ENCODE results near the gene EEF1A1.

EEF1A1 gene

GRCh38 chr6:73505142-73505541 is 15.7 kb downstream of the EEF1A1 start:
- DNase-seq (ENCODE audit: low read depth): no peak

- no peak for DNase-seq (ENCODE audit: low read depth)
These were observed 16.7 kb downstream of the EEF1A1 start for GRCh38 chr6:73504160-73504559.

GRCh38 chr6:73503027-73503772 is 17.6 kb downstream of the EEF1A1 start:
- no peak for DNase-seq (ENCODE audit: low read depth)

GRCh38 chr6:73497915-73498314 is 22.9 kb downstream of the EEF1A1 start:
- DNase-seq (ENCODE audit: low read depth): no peak

- DNase-seq (ENCODE audit: low read depth): no peak
These were observed 29.5 kb downstream of the EEF1A1 start for GRCh38 chr6:73491377-73491776.

- no peak for DNase-seq (ENCODE audit: low read depth)
These were observed 33.4 kb downstream of the EEF1A1 start for GRCh38 chr6:73487473-73487872.

GRCh38 chr6:73484438-73484837 is 36.4 kb downstream of the EEF1A1 start:
- no peak for DNase-seq (ENCODE audit: low read depth)

GRCh38 chr6:73481969-73482368 is 38.9 kb downstream of the EEF1A1 start:
- DNase-seq (ENCODE audit: low read depth): no peak

GRCh38 chr6:73477407-73477806 is 43.4 kb downstream of the EEF1A1 start:
- DNase-seq (ENCODE audit: low read depth): no peak

- DNase-seq (ENCODE audit: low read depth): no peak
These were observed 44.1 kb downstream of the EEF1A1 start for GRCh38 chr6:73476723-73477122.

GRCh38 chr6:73471686-73472290 is 49.0 kb downstream of the EEF1A1 start:
- DNase-seq (ENCODE audit: low read depth): no peak
